GM20000 (cell line): ENCODE results near the gene BIRC3.
"Not testable (repeated sequence)": the region's sequence is repeated elsewhere in the genome, so short reads cannot be mapped to it uniquely, and the experiment has no call there.

Source experiments
- DNase-seq: peaks from one replicate; pipeline ENCODE4 v3.0.0; 2012; ENCODE audit warnings: low spot score
- CTCF ChIP-seq: IDR thresholded peaks from 2 replicates; pipeline ENCODE4 v1.5.1; 2012; ENCODE audit warnings: mild to moderate bottlenecking, control low read depth; ENCODE audit errors: extremely low read depth, missing control alignments

Gene BIRC3

GRCh38 chr11:102328748-102329147 is 11.5 kb downstream of the BIRC3 start:
- DNase-seq = no peak
- no peak for TF ChIP-seq CTCF

- TF ChIP-seq CTCF = no peak
- no peak for DNase-seq
These were observed 12.9 kb downstream of the BIRC3 start for GRCh38 chr11:102330231-102330630.

GRCh38 chr11:102331341-102331740 is 14.1 kb downstream of the BIRC3 start:
- no peak for DNase-seq
- TF ChIP-seq CTCF = no peak

GRCh38 chr11:102332611-102332994 is 15.3 kb downstream of the BIRC3 start:
- no peak for DNase-seq
- no peak for TF ChIP-seq CTCF

- no peak for DNase-seq
- TF ChIP-seq CTCF = no peak
These were observed 21.3 kb downstream of the BIRC3 start for GRCh38 chr11:102338479-102339010.

- not testable (repeated sequence) for DNase-seq
These were observed 24.0 kb downstream of the BIRC3 start for GRCh38 chr11:102341311-102341710.

GRCh38 chr11:102341844-102342318 is 24.6 kb downstream of the BIRC3 start:
- DNase-seq = peak; percentile 65
- TF ChIP-seq CTCF = peak; percentile 32

- DNase-seq = no peak
- no peak for TF ChIP-seq CTCF
These were observed 26.5 kb downstream of the BIRC3 start for GRCh38 chr11:102343809-102344208.
